WI38 (cell line): ENCODE data around the gene WNT3.

Experiments
- H3K4me3 ChIP-seq: 2 replicates; pipeline ENCODE4 v1.5.1; 2011; ENCODE audit warnings: low read depth, mild to moderate bottlenecking, control low read depth, low read length
- TF ChIP-seq, protein P1 (sequence below): IDR thresholded peaks from 2 replicates; pipeline ENCODE4 v1.5.1; 2012; ENCODE audit warnings: low read depth, mild to moderate bottlenecking, control low read depth, low read length

WNT3 gene

DNA sequence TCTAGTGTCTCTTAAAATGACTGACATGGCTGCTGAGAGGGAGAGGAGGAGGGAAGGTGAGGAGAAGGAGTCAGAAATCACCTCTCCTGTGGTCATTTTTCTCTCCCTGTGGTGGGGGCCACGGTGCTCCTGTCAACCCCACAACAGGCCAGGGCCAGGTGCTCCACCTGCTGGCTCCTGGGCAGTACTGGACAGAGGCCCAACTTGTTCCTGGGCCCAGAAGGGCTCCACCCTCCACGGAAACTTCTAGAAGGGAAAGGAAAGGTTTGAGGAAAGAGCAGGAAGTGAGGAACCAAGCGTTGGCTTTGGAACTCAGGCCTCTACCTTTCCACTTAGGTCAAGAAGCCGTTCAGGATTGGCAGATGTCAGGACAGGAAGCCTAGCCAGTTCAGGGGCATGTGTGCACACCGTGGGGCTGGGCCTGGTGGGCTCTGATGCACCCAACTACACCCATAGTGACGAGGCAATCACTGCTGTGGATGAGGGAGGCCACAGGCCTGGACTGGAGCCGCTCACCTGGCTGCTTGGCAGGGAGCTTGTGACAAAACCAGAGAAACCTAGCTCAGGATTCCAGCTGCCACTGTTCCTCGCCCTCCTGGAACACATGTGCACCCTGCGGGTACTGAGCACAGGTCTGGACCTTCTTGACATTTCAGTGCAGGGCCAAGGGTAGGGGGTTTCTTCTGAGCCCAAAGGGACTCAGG is 36.1 kb downstream of the WNT3 start:
- no peak overlapping the region for H3K4me3 ChIP-seq
- TF ChIP-seq, protein P1, sequence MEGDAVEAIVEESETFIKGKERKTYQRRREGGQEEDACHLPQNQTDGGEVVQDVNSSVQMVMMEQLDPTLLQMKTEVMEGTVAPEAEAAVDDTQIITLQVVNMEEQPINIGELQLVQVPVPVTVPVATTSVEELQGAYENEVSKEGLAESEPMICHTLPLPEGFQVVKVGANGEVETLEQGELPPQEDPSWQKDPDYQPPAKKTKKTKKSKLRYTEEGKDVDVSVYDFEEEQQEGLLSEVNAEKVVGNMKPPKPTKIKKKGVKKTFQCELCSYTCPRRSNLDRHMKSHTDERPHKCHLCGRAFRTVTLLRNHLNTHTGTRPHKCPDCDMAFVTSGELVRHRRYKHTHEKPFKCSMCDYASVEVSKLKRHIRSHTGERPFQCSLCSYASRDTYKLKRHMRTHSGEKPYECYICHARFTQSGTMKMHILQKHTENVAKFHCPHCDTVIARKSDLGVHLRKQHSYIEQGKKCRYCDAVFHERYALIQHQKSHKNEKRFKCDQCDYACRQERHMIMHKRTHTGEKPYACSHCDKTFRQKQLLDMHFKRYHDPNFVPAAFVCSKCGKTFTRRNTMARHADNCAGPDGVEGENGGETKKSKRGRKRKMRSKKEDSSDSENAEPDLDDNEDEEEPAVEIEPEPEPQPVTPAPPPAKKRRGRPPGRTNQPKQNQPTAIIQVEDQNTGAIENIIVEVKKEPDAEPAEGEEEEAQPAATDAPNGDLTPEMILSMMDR: peak; percentile 67

DNA sequence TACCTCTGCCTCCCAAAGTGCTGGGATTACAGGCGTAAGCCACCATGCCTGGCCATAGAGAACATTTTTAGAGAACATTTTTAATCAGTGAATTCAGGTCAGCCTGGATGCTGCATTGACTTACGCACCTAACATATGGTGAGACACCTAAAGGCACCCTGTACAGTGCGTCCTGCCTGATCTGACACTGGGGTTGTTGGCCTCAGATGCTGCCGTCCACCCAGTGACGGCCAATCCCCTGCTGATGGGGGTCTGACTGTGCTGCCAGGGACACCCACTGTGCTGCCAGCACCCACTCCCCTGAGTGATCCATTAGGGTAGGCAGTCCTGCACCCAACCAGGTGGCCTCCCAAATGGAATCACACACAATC is 38.5 kb downstream of the WNT3 start:
- TF ChIP-seq, protein P1: no peak
- H3K4me3 ChIP-seq: no peak overlapping the region

GRCh38 chr17:46777943-46778915 is 40.3 kb downstream of the WNT3 start:
- TF ChIP-seq, protein P1: no peak
- no peak overlapping the region for H3K4me3 ChIP-seq

GRCh38 chr17:46776298-46777005 is 42.0 kb downstream of the WNT3 start:
- TF ChIP-seq, protein P1: no peak
- H3K4me3 ChIP-seq: no peak overlapping the region

- no peak overlapping the region for H3K4me3 ChIP-seq
Measured at GRCh38 chr17:46774108-46774737, 44.3 kb downstream of the WNT3 start.

DNA sequence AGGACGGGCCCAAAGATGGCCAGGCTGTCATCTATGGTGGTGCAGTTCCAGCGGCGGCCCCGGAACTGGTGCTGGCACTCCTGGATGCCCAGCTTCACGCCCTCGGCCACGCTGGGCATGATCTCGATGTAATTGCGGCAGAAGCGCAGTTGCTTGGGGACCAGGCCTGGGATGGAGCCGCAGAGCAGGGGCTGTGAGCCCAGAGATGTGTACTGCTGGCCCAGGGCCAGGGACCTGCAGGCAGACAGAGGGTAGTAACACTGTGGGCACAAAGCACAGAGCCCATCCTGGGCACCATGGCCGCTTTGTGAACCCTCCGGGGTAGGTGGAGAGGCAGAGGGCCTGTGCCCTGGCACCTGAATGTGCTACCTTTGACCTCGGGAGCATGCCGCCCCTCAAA is 44.8 kb downstream of the WNT3 start:
- TF ChIP-seq, protein P1: no peak
- H3K4me3 ChIP-seq: no peak overlapping the region

More at GRCh38 chr17:46774108-46774737, 44.3 kb downstream of the WNT3 start:
- TF ChIP-seq, protein P1: no peak
